ENCODE measurements around the gene NOP10.

NOP10 gene

GRCh38 chr15:34335176-34336032 is 7.5 kb downstream of the NOP10 start:
- no peak for TF ChIP-seq CTCF (IDR thresholded peaks at IDR 0.05; ENCODE audit: borderline replicate concordance, insufficient read depth, low read depth, low read length)
- peak overlapping the region; percentile 57 for H3K4me3 ChIP-seq (ENCODE audit: low read depth, low read length)

GRCh38 chr15:34334672-34335071 is 8.3 kb downstream of the NOP10 start:
- TF ChIP-seq CTCF (IDR thresholded peaks at IDR 0.05; ENCODE audit: borderline replicate concordance, insufficient read depth, low read depth, low read length) = no peak
- H3K4me3 ChIP-seq (ENCODE audit: low read depth, low read length) = peak overlapping the region; percentile 57

- TF ChIP-seq CTCF (IDR thresholded peaks at IDR 0.05; ENCODE audit: borderline replicate concordance, insufficient read depth, low read depth, low read length) = no peak
- H3K4me3 ChIP-seq (ENCODE audit: low read depth, low read length) = no peak overlapping the region
Measured at GRCh38 chr15:34332553-34333120, 10.3 kb downstream of the NOP10 start.

GRCh38 chr15:34331809-34332208 is 11.1 kb downstream of the NOP10 start:
- H3K4me3 ChIP-seq (ENCODE audit: low read depth, low read length) = no peak overlapping the region
- TF ChIP-seq CTCF (IDR thresholded peaks at IDR 0.05; ENCODE audit: borderline replicate concordance, insufficient read depth, low read depth, low read length) = no peak

- H3K4me3 ChIP-seq (ENCODE audit: low read depth, low read length) = no peak overlapping the region
- TF ChIP-seq CTCF (IDR thresholded peaks at IDR 0.05; ENCODE audit: borderline replicate concordance, insufficient read depth, low read depth, low read length) = no peak
Measured at GRCh38 chr15:34330279-34330678, 12.7 kb downstream of the NOP10 start.

- TF ChIP-seq CTCF (IDR thresholded peaks at IDR 0.05; ENCODE audit: borderline replicate concordance, insufficient read depth, low read depth, low read length) = no peak
- no peak overlapping the region for H3K4me3 ChIP-seq (ENCODE audit: low read depth, low read length)
Measured at GRCh38 chr15:34329006-34329405, 13.9 kb downstream of the NOP10 start.

GRCh38 chr15:34327906-34328305 is 15.0 kb downstream of the NOP10 start:
- TF ChIP-seq CTCF (IDR thresholded peaks at IDR 0.05; ENCODE audit: borderline replicate concordance, insufficient read depth, low read depth, low read length) = no peak
- H3K4me3 ChIP-seq (ENCODE audit: low read depth, low read length) = no peak overlapping the region
